Retinal pigment epithelial cell (primary cell): Measurements from ENCODE around the gene NBEAL2.

Experiments used
- DNase-seq: peaks from one replicate; pipeline ENCODE4 v3.0.0-alpha.2; 2010; ENCODE audit warnings: low read depth
- H3K4me3 ChIP-seq: 2 replicates; pipeline ENCODE4 v1.5.1; 2011; ENCODE audit warnings: mild to moderate bottlenecking, low read length, control low read depth, moderate library complexity
- CTCF ChIP-seq: conservative IDR thresholded peaks from 2 replicates; pipeline ENCODE4 v1.5.1; 2011; ENCODE audit warnings: low read depth, low read length, control low read depth, inconsistent platforms

NBEAL2 gene

DNA sequence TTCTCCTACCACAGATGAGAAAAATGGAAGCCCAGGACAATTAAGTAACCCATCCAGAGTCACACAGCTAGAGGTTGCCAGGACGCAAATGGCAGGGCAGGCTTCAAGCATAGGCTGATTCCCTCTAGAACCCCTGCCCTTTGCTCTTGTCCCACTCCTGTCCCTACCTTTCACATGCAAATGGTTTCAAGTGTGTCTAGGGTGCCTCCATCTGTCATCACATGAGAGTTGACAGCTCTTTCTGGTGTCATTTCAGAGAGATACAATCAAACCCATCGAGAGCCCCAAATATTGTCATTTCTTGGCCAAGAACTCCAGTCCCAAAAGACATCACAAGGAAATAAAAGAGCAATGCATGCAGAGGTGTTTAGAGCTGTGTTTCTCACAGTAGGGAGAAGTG lies 26.7 kb upstream of the NBEAL2 start:
- no peak for DNase-seq
- H3K4me3 ChIP-seq = no peak overlapping the region
- TF ChIP-seq CTCF = no peak

GRCh38 chr3:46953234-46954010 lies 26.0 kb upstream of the NBEAL2 start:
- no peak overlapping the region for H3K4me3 ChIP-seq
- DNase-seq = no peak
- TF ChIP-seq CTCF = no peak

- TF ChIP-seq CTCF = no peak
- H3K4me3 ChIP-seq = no peak overlapping the region
- DNase-seq = no peak
Observed at GRCh38 chr3:46954178-46954577, 25.3 kb upstream of the NBEAL2 start.

DNA sequence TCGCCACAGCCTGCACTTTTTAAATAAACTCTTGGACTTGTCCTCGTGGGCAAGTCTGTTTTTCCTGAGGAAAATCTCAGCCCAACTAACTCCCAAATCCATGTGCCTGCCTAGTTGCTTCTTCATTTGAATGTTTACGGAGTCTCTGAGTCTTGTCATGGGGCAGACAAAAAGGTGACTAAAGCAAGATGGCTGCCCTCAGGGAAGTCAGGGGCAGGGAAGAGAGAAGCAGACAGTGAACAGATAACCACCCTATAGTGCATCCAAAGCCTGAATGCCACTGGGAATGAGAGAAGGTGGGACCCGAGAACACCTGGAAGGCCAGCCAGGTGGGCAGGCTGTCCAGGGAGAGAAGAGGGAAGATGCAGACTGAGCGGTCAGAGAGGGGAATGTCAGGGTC lies 24.3 kb upstream of the NBEAL2 start:
- DNase-seq = no peak
- H3K4me3 ChIP-seq = no peak overlapping the region
- no peak for TF ChIP-seq CTCF

- DNase-seq = no peak
- no peak for TF ChIP-seq CTCF
- H3K4me3 ChIP-seq = no peak overlapping the region
Observed at GRCh38 chr3:46955801-46956259, 23.6 kb upstream of the NBEAL2 start.

GRCh38 chr3:46957092-46957820 lies 22.2 kb upstream of the NBEAL2 start:
- DNase-seq = no peak
- TF ChIP-seq CTCF = no peak
- no peak overlapping the region for H3K4me3 ChIP-seq
